HCT116 (cell line): Measurements from ENCODE around the gene KLHL22. TPM values are rescaled to one million over a fixed set of nuclear protein-coding genes. Genes with fewer than 3 reads are reported as not detected.

Experiments
- ATAC-seq: fragments of 200-7000 bp; cut with Tn5 transposase; 2 replicates; pipeline ENCODE4 v1.9.1; 2020; ENCODE audit warnings: mild to moderate bottlenecking, moderate library complexity
- BruUV-seq: library from RNA; stranded (reverse); fragments of 400-500 nt; replicated peaks from 2 replicates; lab custom pipeline; 2021; lab: Mats Ljungman, UMichigan
- CTCF ChIA-PET: fragments of 300-600 bp; sonication (Branson Sonifier 250); formaldehyde crosslinking; loops from one replicate; lab custom pipeline; 2021; ENCODE audit warnings: antibody characterized with exemption; lab: Charles Lee
- POLR2A ChIA-PET: fragments of 300-600, 350-600 bp; sonication (Branson Sonifier 250); formaldehyde crosslinking; loops from one replicate; lab custom pipeline; 2021; ENCODE audit warnings: antibody characterized with exemption; lab: Charles Lee
- RAD21 ChIA-PET, 2 experiments: fragments of 300-600 bp; sonication (Branson Sonifier 250); formaldehyde crosslinking; loops; one replicate each; lab custom pipeline; 2023; ENCODE audit warnings: low total read pairs in 2 of 2; ENCODE audit not compliant: uncharacterized antibody in 2 of 2, unreplicated experiment in 2 of 2, low non-redundant PET in 1 of 2; lab: Charles Lee
- DNase-seq: peaks from one replicate; pipeline ENCODE4 v3.0.0-alpha.2; 2010; ENCODE audit warnings: low read depth, low spot score
- H2AFZ ChIP-seq: fragments of 200-600 bp; shearing (Covaris generic), sonication (generic); 2 replicates; pipeline ENCODE4 v1.6.1; 2017; ENCODE audit warnings: low read depth, mixed run types, mixed read lengths, antibody characterized with exemption, low read length; ENCODE audit not compliant: poor library complexity, severe bottlenecking
- H3K27ac ChIP-seq: 2 replicates; pipeline ENCODE4 v1.5.1; 2012; ENCODE audit warnings: low read depth, low read length
- H3K27me3 ChIP-seq: fragments of 200-600 bp; sonication (generic); 2 replicates; pipeline ENCODE4 v1.6.1; 2016; ENCODE audit warnings: mixed run types, low read length, mixed read lengths; ENCODE audit not compliant: insufficient read depth
- H3K36me3 ChIP-seq, 2 experiments: fragments of 200-500 bp in 1 of 2; fragments of 200-600 bp in 1 of 2; sonication (Bioruptor generic) in 1 of 2; sonication (generic) in 1 of 2; 2 replicates each; pipeline versions ENCODE4 v1.5.1 to v1.6.1; 2014 to 2016; ENCODE audit warnings: low read length in 2 of 2, inconsistent platforms in 1 of 2, mixed read lengths in 1 of 2, mixed run types in 1 of 2; ENCODE audit not compliant: insufficient read depth in 2 of 2, control insufficient read depth in 1 of 2
- H3K4me1 ChIP-seq, 2 experiments: fragments of 200-600 bp in 1 of 2; sonication (generic) in 1 of 2; 2 replicates each; pipeline versions ENCODE4 v1.5.1 to v1.6.1; 2012 to 2017; ENCODE audit warnings: low read length in 2 of 2, inconsistent platforms in 1 of 2, mild to moderate bottlenecking in 1 of 2, mixed read lengths in 1 of 2, mixed run types in 1 of 2, moderate library complexity in 1 of 2; ENCODE audit not compliant: insufficient read depth in 2 of 2, control insufficient read depth in 1 of 2
- H3K4me2 ChIP-seq: fragments of 200-600 bp; sonication (generic); 2 replicates; pipeline ENCODE4 v1.6.1; 2017; ENCODE audit warnings: mixed run types, low read length, mixed read lengths
- H3K4me3 ChIP-seq, 2 experiments: fragments of 200-600 bp in 1 of 2; sonication (generic) in 1 of 2; replicated peaks in 1 of 2; 2 replicates each; pipeline ENCODE4 v1.5.1; 2011 to 2016; ENCODE audit warnings: low read length in 2 of 2, control low read depth in 1 of 2, low read depth in 1 of 2, mild to moderate bottlenecking in 1 of 2, mixed read lengths in 1 of 2, mixed run types in 1 of 2
- H3K79me2 ChIP-seq: fragments of 200-600 bp; sonication (generic); 2 replicates; pipeline ENCODE4 v1.6.1; 2017; ENCODE audit warnings: mild to moderate bottlenecking, mixed run types, low read length, moderate library complexity, mixed read lengths; ENCODE audit not compliant: insufficient read depth
- H3K9ac ChIP-seq: fragments of 200-600 bp; sonication (generic); 2 replicates; pipeline ENCODE4 v1.6.1; 2016; ENCODE audit warnings: low read length, mixed read lengths
- H3K9me2 ChIP-seq: fragments of 200-600 bp; sonication (generic), shearing (Covaris generic); 2 replicates; pipeline ENCODE4 v1.6.1; 2017; ENCODE audit warnings: mixed run types, mild to moderate bottlenecking, moderate library complexity; ENCODE audit not compliant: insufficient read depth
- H3K9me3 ChIP-seq, 2 experiments: fragments of 200-500 bp in 1 of 2; fragments of 200-600 bp in 1 of 2; sonication (Bioruptor generic) in 1 of 2; sonication (generic) in 1 of 2; 2 replicates each; pipeline ENCODE4 v1.6.1; 2014 to 2017; ENCODE audit warnings: low read length in 2 of 2, mixed read lengths in 2 of 2, inconsistent platforms in 1 of 2, low read depth in 1 of 2, mild to moderate bottlenecking in 1 of 2, mixed run types in 1 of 2, moderate library complexity in 1 of 2; ENCODE audit not compliant: control insufficient read depth in 1 of 2, insufficient read depth in 1 of 2
- H4K20me1 ChIP-seq: fragments of 200-600 bp; sonication (generic), shearing (Covaris generic); 2 replicates; pipeline ENCODE4 v1.6.1; 2017; ENCODE audit warnings: mixed run types, mild to moderate bottlenecking, moderate library complexity; ENCODE audit not compliant: insufficient read depth
- CEBPB ChIP-seq: IDR thresholded peaks from 2 replicates; pipeline ENCODE4 v1.6.1; 2012; ENCODE audit warnings: low read depth
- ELF1 ChIP-seq: IDR thresholded peaks from 2 replicates; pipeline ENCODE4 v1.6.1; 2012; ENCODE audit warnings: low read depth, borderline replicate concordance
- POLR2AphosphoS5 ChIP-seq: IDR thresholded peaks from 2 replicates; pipeline ENCODE4 v1.6.1; 2011; ENCODE audit warnings: mild to moderate bottlenecking, low read depth, low read length, moderate library complexity
- SIN3A ChIP-seq: IDR thresholded peaks from 2 replicates; pipeline ENCODE4 v1.6.1; 2012; ENCODE audit warnings: low read depth
- ZNF274 ChIP-seq: fragments of 200-500 bp; sonication (Bioruptor generic); IDR thresholded peaks from 2 replicates; pipeline ENCODE4 v1.6.1; 2014; ENCODE audit warnings: mild to moderate bottlenecking, low read depth, low read length, inconsistent platforms
- intact Hi-C: fragments of 100-400 bp; cut with micrococcal nuclease; formaldehyde crosslinking; loops from 2 replicates; pipeline ENCODE4 v1.10.0; 2022
- total RNA-seq: library from RNA; stranded (reverse); gene quantifications from one replicate; pipeline ENCODE4 v1.2.1, GENCODE V29; 2021; ENCODE audit not compliant: unreplicated experiment
- TF ChIP-seq, protein P1 (sequence below), 3 experiments: fragments of 200-600 bp in 1 of 3; sonication (generic) in 1 of 3; IDR thresholded peaks in 2 of 3; conservative IDR thresholded peaks in 1 of 3; 2 replicates each; pipeline ENCODE4 v1.5.1; 2012 to 2017; ENCODE audit warnings: low read depth in 2 of 3, low read length in 2 of 3, antibody characterized with exemption in 1 of 3, borderline replicate concordance in 1 of 3, control low read depth in 1 of 3, mild to moderate bottlenecking in 1 of 3, mixed read lengths in 1 of 3, mixed run types in 1 of 3, moderate library complexity in 1 of 3; ENCODE audit not compliant: insufficient read depth in 1 of 3
- TF ChIP-seq, protein P2 (sequence below): IDR thresholded peaks from 2 replicates; pipeline ENCODE4 v1.6.1; 2012
- TF ChIP-seq, protein P3 (sequence below): IDR thresholded peaks from 2 replicates; pipeline ENCODE4 v1.6.1; 2012

The KLHL22 gene
- total RNA-seq, 1 experiment from 2014 or later: 16.4 TPM

DNA sequence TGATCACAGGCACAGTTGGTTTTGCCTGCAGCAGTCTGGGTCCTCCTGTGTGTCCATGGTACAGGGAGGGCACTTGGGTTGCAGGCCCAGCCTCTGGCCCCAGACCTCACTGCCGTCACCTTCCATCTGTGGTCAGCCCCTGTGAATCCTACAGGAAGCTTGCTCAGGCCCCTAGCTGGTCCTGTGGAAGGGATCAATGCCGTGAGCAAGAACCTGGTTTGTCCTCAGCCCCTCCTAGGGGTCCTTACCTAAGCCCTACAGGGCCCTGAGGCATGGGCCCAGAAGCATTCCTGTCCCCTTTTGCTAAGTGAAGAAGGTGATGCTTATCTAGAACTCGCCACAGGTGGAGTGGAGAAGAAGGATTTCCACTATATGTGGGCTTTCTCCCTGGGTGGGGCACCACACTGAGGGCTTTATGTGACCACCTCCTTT lies 41.7 kb upstream of the KLHL22 start (continued):
- TF ChIP-seq, protein P1, sequence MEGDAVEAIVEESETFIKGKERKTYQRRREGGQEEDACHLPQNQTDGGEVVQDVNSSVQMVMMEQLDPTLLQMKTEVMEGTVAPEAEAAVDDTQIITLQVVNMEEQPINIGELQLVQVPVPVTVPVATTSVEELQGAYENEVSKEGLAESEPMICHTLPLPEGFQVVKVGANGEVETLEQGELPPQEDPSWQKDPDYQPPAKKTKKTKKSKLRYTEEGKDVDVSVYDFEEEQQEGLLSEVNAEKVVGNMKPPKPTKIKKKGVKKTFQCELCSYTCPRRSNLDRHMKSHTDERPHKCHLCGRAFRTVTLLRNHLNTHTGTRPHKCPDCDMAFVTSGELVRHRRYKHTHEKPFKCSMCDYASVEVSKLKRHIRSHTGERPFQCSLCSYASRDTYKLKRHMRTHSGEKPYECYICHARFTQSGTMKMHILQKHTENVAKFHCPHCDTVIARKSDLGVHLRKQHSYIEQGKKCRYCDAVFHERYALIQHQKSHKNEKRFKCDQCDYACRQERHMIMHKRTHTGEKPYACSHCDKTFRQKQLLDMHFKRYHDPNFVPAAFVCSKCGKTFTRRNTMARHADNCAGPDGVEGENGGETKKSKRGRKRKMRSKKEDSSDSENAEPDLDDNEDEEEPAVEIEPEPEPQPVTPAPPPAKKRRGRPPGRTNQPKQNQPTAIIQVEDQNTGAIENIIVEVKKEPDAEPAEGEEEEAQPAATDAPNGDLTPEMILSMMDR (IDR thresholded peaks at IDR 0.05 in 2 of 3, conservative IDR thresholded peaks at IDR 0.05 in 1 of 3; ENCODE audit: borderline replicate concordance in 1 of 3, insufficient read depth in 1 of 3, low read depth in 2 of 3, low read length in 2 of 3): no peak
- TF ChIP-seq ZNF274: no peak
- no peak for TF ChIP-seq SIN3A
- no peak for TF ChIP-seq CEBPB

DNA sequence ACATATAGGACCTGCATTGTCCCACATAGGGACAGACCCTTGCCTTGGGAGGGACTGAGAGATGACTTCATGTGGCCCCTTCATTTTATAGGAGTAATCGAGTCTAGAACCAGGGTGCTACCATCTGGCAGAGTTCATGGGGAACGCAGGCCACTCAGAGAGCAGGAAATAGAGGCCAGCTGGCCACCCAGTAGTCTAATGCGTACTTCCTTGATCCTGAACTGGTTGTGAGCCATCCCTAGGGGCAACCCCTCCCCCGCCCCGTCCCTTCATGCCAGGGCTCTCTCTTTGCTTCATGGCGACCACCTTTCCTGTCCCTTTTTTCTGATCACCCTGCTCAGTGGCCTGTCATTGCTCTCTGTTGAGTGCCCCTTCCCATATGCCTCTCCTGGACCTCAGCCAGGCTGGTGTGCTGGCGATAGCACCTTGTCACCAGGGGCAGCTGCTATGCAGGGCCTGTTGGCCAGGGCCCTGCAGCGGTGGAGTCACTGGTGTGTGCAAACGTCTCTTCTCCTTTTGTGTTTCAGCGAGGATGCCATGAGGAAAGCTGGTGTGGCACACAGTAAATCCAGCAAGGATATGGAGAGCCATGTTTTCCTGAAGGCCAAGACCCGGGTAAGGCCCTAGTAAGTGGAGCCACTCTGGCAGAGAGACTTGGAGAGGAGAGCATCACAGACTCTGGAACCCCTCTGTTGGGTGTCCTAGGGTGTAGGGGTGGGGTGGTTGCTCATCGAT lies 41.2 kb upstream of the KLHL22 start:
- peaks cover 78% of the 10 kb centered on the region for H3K79me2 ChIP-seq
- TF ChIP-seq, protein P2, sequence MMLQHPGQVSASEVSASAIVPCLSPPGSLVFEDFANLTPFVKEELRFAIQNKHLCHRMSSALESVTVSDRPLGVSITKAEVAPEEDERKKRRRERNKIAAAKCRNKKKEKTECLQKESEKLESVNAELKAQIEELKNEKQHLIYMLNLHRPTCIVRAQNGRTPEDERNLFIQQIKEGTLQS: no peak
- TF ChIP-seq ELF1 (no peak), POLR2AphosphoS5 (no peak)
- TF ChIP-seq, protein P3, sequence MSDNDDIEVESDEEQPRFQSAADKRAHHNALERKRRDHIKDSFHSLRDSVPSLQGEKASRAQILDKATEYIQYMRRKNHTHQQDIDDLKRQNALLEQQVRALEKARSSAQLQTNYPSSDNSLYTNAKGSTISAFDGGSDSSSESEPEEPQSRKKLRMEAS: no peak
- DNase-seq (no peak), ATAC-seq (no peak)
- intact Hi-C loops: no loop called here
- 0 out of 2 replicates have a peak, but pooled peaks cover 2% of the 10 kb centered on the region for H4K20me1 ChIP-seq
- no peak overlapping the region for H3K4me3 ChIP-seq
- no peaks in the 10 kb centered on the region for H3K9me3 ChIP-seq
- no peak overlapping the region for H3K9ac ChIP-seq
- no peak overlapping the region for H2AFZ ChIP-seq
- no TSS peak for BruUV-seq
- ChIA-PET POLR2A (no interaction called here), CTCF (no interaction called here), RAD21 (no interaction called here)
- peaks cover 9 to 30% of the 10 kb centered on the region in 2 experiments for H3K4me1 ChIP-seq
- peaks cover 12 to 22% of the 10 kb centered on the region in 2 experiments for H3K36me3 ChIP-seq
- H3K27ac ChIP-seq: no peak overlapping the region
- no peak overlapping the region for H3K4me2 ChIP-seq
- H3K9me2 ChIP-seq: no peaks in the 10 kb centered on the region
- no peaks in the 10 kb centered on the region for H3K27me3 ChIP-seq
